Smooth muscle cell (in vitro differentiated cells): Measurements from ENCODE around the gene ARHGEF19. TPM values are rescaled to one million over a fixed set of nuclear protein-coding genes. Genes with fewer than 3 reads are reported as not detected.

Source experiments
- DNase-seq: peaks from one replicate; lab custom pipeline; 2025; ENCODE audit not compliant: unreplicated experiment; lab: John Stamatoyannopoulos, UW
- H2AFZ ChIP-seq: fragments of 200-600 bp; sonication (generic); 2 replicates; pipeline ENCODE4 v1.6.0; 2016; ENCODE audit warnings: antibody characterized with exemption, low read depth, mild to moderate bottlenecking
- H3F3A ChIP-seq: fragments of 200-600 bp; sonication (generic); 2 replicates; pipeline ENCODE4 v1.6.0; 2017; ENCODE audit warnings: antibody characterized with exemption, low read depth
- H3K27ac ChIP-seq: fragments of 200-600 bp; sonication (generic); 2 replicates; pipeline ENCODE4 v1.5.1; 2016; ENCODE audit warnings: low read depth, mild to moderate bottlenecking
- H3K27me3 ChIP-seq: fragments of 200-600 bp; sonication (generic); 2 replicates; pipeline ENCODE4 v1.6.1; 2016; ENCODE audit warnings: low read depth, mild to moderate bottlenecking
- H3K36me3 ChIP-seq: fragments of 200-600 bp; sonication (generic); 2 replicates; pipeline ENCODE4 v1.5.1; 2016; ENCODE audit warnings: low read depth
- H3K4me1 ChIP-seq: fragments of 200-600 bp; sonication (generic); 2 replicates; pipeline ENCODE4 v1.5.1; 2016; ENCODE audit warnings: low read depth
- H3K4me2 ChIP-seq: fragments of 200-600 bp; sonication (generic); 2 replicates; pipeline ENCODE4 v1.6.0; 2016; ENCODE audit warnings: mild to moderate bottlenecking
- H3K4me3 ChIP-seq: fragments of 200-600 bp; sonication (generic); 2 replicates; pipeline ENCODE4 v1.5.1; 2016; ENCODE audit warnings: mild to moderate bottlenecking
- H3K79me2 ChIP-seq: fragments of 200-600 bp; sonication (generic); 2 replicates; pipeline ENCODE4 v1.6.0; 2016; ENCODE audit warnings: low read depth, mild to moderate bottlenecking
- H3K9ac ChIP-seq: fragments of 200-600 bp; sonication (generic); 2 replicates; pipeline ENCODE4 v1.6.0; 2016; ENCODE audit warnings: low read depth
- H3K9me3 ChIP-seq: fragments of 200-600 bp; sonication (generic); replicated peaks from 2 replicates; pipeline ENCODE4 v1.5.1; 2016; ENCODE audit warnings: low read depth
- H4K20me1 ChIP-seq: fragments of 200-600 bp; sonication (generic); 2 replicates; pipeline ENCODE4 v1.6.0; 2016; ENCODE audit warnings: low read depth
- WGBS: methylation state at CpG from one replicate; pipeline ENCODE4 v1.1.7; 2016; ENCODE audit warnings: low lambda C conversion rate; 5-methylcytosine and 5-hydroxymethylcytosine counted together
- polyA plus RNA-seq: library from polyadenylated mRNA; unstranded; fragments of >200 nt; fragmentation: Nextera tagmentation; extraction: Ambion mirVana; gene quantifications from 2 replicates; pipeline ENCODE4 v1.2.1, GENCODE V29; 2016
- total RNA-seq: library from RNA; depleted of rRNA; stranded (reverse); fragments of >200 nt; gene quantifications from 2 replicates; pipeline ENCODE4 v1.2.3, GENCODE V29; 2014
- TF ChIP-seq, protein P1 (sequence below): fragments of 200-600 bp; sonication (generic); IDR thresholded peaks from 2 replicates; pipeline ENCODE4 v1.5.1; 2017; ENCODE audit warnings: borderline replicate concordance, mild to moderate bottlenecking, antibody characterized with exemption; ENCODE audit not compliant: insufficient read depth, poor library complexity, severe bottlenecking

The ARHGEF19 gene
- total and polyA plus RNA-seq, 2 experiments from 2014 or later, result 32.1 to 45.9 TPM

DNA sequence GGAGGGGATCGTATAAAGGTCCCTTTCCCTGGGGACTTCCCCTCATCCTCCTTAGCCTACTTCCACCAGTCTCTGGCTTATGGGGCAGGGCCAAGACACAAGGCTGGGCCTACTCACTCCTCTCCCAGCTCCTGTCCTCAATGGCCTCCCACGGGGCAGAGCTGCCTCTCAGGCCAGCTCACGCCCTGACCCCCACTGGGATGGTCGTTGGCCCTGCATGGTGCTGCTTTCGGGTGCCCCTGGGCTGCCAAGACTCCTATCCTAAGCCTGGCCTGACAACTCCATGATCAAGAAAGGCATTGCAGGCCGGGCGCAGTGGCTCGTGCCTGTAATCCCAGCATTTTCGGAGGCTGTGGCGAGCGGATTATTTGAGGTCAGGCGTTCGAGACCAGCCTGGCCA is 18.3 kb upstream of the ARHGEF19 start:
- no peaks in the 10 kb centered on the region for H3K36me3 ChIP-seq
- H3K27me3 ChIP-seq, result peaks cover 32% of the 10 kb centered on the region
- H3F3A ChIP-seq, result peaks cover 2% of the 10 kb centered on the region
- H3K4me3 ChIP-seq, result no peak overlapping the region
- H2AFZ ChIP-seq, result no peak overlapping the region
- no peak for DNase-seq
- no peak overlapping the region for H3K27ac ChIP-seq
- no peak overlapping the region for H3K9ac ChIP-seq
- H3K4me1 ChIP-seq, result peaks cover 9% of the 10 kb centered on the region
- H3K9me3 ChIP-seq, result no peaks in the 10 kb centered on the region
- H3K79me2 ChIP-seq, result no peaks in the 10 kb centered on the region
- WGBS, result 92% methylated on average over 13 of the region's 13 CpGs
- no peaks in the 10 kb centered on the region for H4K20me1 ChIP-seq
- no peak overlapping the region for H3K4me2 ChIP-seq
- TF ChIP-seq, protein P1, sequence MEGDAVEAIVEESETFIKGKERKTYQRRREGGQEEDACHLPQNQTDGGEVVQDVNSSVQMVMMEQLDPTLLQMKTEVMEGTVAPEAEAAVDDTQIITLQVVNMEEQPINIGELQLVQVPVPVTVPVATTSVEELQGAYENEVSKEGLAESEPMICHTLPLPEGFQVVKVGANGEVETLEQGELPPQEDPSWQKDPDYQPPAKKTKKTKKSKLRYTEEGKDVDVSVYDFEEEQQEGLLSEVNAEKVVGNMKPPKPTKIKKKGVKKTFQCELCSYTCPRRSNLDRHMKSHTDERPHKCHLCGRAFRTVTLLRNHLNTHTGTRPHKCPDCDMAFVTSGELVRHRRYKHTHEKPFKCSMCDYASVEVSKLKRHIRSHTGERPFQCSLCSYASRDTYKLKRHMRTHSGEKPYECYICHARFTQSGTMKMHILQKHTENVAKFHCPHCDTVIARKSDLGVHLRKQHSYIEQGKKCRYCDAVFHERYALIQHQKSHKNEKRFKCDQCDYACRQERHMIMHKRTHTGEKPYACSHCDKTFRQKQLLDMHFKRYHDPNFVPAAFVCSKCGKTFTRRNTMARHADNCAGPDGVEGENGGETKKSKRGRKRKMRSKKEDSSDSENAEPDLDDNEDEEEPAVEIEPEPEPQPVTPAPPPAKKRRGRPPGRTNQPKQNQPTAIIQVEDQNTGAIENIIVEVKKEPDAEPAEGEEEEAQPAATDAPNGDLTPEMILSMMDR, result no peak

DNA sequence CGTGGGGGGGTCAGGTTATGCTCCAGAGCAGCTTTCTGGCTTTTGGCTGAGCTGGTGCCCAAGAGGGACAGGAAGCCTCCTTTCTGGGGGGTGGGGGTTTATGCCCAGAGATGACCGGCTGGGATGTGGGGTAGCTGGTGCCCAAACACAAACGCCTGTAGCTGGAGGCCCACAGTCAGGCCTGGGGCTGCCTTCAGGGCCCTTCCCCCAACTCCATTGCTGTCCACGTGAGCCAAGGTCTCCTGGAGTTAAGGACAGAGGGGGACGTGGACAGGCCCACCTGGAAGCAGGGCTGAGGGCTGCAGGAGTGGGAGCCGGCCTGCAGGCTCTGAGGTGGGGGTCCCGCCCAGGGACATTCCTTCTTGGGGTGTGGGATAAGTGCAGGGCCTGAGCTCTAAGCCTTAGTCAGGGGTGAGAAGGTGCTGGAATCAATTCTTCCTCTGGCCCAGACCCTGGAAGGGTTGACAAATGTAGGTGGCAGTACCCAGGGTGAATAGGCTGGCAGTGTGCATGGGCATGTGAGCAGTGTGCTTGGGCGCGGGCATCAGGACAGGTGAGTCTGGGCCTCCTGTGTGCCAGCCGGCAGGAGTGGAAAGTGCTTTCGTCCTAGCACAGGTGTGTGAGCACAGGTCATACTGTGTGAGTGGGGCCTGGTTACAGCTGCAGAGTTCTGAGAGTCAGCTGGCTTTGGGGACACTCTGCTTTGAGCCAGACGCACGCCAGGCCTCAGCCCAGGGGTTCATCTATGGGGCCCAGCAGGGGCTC is 17.7 kb upstream of the ARHGEF19 start:
- WGBS, result 87% methylated on average over 13 of the region's 13 CpGs
- Histone ChIP-seq H3K36me3 (no peaks in the 10 kb centered on the region), H4K20me1 (no peaks in the 10 kb centered on the region), H3K27ac (no peak overlapping the region), H3K79me2 (no peaks in the 10 kb centered on the region), H3K27me3 (peaks cover 32% of the 10 kb centered on the region), H3K9me3 (no peaks in the 10 kb centered on the region), H3K9ac (no peak overlapping the region), H3K4me3 (no peak overlapping the region), H3K4me1 (peaks cover 9% of the 10 kb centered on the region), H3F3A (no peaks in the 10 kb centered on the region), H2AFZ (no peak overlapping the region), H3K4me2 (no peak overlapping the region)
- TF ChIP-seq, protein P1, result no peak
- no peak for DNase-seq

DNA sequence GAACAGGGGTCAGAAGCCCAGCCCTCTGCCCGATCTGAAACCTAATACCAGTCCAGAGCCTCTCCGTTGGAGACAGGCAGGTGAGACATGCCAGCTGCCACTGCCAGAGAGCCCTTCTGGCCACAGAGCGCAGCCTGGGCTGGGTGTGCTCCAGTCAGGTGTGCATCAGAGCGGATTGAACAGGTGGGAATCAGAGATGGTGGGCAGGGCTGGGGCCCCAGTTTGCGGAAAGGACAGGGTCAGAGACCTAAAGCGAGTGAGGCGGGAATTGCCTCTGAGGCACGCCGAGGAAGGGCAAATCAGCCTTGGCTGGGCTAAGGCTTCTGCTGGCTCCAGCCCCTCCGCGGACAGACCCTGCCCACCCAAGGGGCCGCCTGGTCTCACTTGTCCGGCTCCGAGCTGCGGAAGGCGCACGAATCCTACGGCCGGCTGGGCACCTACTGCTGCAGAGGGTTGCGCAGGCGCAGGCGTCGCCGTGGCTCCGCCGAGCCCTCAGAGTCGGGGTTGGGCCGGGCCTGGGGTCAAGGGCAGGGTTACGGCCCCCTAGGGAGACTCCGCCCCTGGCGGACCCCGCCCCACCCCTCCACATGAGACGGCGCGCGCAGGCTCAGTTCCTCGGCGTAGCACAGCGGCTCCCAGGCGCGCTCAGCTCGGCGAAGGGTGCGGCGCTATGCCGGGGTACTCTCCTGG is 14.2 kb upstream of the ARHGEF19 start:
- 11% methylated on average over 32 of the region's 46 CpGs for WGBS
- Histone ChIP-seq H3K4me3 (peak overlapping the region; percentile 39), H3K4me2 (peak overlapping the region; percentile 86), H3F3A (no peaks in the 10 kb centered on the region), H4K20me1 (no peaks in the 10 kb centered on the region), H3K9me3 (no peaks in the 10 kb centered on the region), H3K9ac (no peak overlapping the region), H3K4me1 (peaks cover 9% of the 10 kb centered on the region), H3K27ac (no peak overlapping the region), H2AFZ (peak overlapping the region; percentile 5), H3K27me3 (peaks cover 32% of the 10 kb centered on the region), H3K79me2 (no peaks in the 10 kb centered on the region), H3K36me3 (no peaks in the 10 kb centered on the region)
- DNase-seq, result no peak
- TF ChIP-seq, protein P1, result no peak
